ENCODE results near the gene ZNF688.

The ZNF688 gene

DNA sequence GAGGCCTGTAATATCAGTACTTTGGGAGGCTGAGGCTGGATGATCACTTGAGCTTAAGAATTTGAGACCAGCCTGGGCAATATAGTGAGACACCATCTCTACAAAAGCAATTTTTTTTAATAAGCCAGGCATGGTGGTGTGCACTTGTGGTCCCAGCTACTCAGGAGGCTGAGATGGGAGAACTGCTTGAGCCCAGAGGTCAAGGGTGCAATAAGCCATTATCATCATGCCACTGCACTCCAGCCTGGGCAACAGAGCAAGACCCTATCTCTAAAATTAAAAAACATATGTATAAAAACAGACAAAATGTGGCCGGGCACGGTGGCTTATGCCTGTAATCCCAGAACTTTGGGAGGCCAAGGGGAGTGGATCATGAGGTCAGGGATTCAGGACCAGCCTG is 17.1 kb upstream of the ZNF688 start:
- in situ Hi-C loops (cut with MboI; ENCODE audit: low sequenced_read_pairs), result no loop called here

DNA sequence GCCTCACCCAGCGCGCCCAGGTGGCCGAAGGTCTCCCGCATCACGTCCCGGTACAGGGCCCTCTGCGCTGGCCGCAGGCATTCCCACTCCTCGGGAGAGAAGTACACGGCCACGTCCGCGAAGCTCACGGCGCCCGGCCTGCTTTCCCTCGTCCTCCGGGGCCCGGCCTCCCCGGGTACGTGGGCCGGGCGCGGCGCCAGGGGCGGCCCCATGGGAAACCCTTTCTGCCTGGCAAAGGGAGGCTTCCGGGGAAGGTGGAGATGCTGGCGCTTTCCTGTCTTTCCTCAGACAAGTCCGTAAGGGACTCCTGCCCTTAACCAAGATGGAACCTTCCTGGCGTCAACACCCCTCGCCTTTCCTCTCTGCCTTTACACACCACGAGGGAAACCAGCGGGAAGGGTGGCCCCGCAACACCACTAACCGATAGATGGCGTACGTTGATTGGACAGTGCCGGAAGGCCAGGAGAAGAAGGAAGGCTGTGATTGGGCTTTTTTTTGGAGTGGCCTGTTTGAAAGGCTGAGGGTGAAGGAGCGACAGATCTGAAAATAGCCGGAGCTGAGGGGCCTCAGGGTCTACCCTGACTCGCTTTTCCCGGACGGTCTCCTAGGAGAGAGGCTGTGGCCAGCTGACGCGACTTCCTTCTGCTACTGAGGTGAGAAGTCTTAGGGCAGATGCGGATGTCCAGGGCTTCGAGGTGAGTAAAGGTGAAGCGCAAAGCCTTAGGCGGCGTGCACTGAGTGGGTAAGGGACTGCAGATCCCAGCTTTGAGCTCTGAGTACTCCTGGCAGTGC is 14.1 kb upstream of the ZNF688 start, which contains the start of gene ZNF785:
Gene ZNF785 (minus strand): TSS at position 298 of the 792 bp plus-strand sequence. CDS start 86 bp downstream, at position 212.
- in situ Hi-C loops (cut with MboI; ENCODE audit: low sequenced_read_pairs), result no loop called here

DNA sequence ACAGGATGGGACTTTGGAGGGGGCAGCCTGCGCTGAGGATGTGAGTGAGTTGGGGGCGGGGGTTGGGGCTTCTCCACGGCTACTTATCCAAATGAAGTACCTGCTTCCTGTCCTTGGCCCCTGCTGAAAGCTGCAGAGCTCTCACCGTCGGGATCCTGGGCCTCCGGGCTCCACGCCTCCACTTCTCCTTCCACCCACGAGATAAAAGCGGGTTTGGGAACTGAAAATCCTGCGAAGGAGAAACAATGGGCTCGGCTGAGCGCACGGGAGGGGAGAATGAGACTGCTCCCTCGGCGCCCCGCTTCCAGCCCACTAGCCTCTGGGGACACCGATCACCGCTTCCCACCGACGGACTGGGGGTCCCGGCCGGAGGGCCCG is 13.5 kb upstream of the ZNF688 start:
- in situ Hi-C loops (cut with MboI; ENCODE audit: low sequenced_read_pairs), result no loop called here

DNA sequence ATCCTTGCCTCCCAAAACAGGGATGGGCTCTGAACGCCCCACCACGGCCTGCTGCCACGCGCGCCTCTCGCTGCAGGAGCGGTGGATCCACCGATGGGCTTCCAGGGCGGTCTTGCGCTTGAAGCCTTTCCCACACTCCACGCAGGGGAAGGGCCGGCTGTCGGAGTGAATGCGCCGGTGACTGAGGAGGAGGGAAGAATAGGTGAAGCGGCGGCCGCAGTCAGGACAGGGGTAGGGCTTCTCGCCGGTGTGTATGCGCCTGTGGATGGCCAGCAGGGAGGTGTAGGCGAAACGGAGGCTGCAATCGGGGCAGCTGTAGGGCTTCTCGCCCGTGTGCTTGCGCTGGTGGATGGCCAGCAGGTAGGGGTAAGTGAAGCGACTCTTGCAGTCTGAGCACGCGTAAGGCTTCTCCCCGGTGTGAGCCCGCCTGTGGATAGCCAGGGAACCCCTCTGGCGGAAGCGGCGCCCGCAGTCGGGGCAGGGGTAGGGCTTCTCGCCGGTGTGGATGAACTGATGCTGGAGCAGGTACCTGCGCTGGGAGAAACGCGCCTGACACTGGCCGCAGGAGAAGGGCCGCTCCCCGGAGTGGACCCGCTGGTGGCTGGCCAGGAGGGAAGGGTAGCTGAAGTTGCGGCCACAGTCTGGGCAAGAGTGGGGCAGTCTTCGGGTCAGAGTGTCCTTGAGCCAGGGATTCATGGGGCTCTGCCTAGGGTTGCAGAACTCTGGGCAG is 11.3 kb upstream of the ZNF688 start:
- in situ Hi-C loops (cut with MboI; ENCODE audit: low sequenced_read_pairs), result no loop called here

DNA sequence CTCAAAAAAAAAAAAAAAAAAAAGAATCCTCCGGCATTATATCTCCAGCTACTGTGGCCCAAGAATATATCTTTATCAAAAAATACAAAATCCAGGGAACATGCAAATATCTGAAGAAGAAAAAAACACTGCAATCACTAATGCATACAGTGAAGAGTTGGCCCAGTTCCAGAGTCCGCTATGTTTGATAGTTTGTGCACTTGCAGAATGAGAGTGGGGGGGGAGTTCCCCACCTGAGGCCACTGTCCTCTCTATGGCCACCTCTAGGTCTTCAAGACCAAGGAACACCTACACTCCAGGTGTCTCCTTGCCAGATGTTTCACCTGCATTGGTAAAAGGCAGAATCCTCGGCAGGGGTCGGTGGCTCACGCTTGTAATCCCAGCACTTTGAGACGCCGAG is 9.9 kb upstream of the ZNF688 start:
- in situ Hi-C loops (cut with MboI; ENCODE audit: low sequenced_read_pairs), result no loop called here

DNA sequence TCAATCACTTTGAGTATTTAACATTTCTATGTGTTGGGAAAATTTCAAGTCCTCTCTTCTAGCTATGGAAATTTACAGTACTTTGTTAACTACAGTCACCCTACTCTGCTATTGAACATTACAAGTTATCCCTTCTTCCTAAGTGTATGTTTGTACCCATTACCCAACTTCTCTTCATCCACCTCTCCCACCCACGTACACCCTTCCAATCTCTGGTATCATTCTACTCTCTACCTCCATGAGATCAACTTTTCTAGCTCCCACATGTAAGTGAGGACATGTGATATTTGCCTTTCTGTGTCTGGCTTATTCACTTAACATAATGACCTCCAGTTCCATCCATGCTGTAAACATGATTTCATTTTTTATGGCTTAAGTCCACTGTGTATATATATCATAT is 3.2 kb upstream of the ZNF688 start:
- in situ Hi-C loops (cut with MboI; ENCODE audit: low sequenced_read_pairs), result no loop called here

DNA sequence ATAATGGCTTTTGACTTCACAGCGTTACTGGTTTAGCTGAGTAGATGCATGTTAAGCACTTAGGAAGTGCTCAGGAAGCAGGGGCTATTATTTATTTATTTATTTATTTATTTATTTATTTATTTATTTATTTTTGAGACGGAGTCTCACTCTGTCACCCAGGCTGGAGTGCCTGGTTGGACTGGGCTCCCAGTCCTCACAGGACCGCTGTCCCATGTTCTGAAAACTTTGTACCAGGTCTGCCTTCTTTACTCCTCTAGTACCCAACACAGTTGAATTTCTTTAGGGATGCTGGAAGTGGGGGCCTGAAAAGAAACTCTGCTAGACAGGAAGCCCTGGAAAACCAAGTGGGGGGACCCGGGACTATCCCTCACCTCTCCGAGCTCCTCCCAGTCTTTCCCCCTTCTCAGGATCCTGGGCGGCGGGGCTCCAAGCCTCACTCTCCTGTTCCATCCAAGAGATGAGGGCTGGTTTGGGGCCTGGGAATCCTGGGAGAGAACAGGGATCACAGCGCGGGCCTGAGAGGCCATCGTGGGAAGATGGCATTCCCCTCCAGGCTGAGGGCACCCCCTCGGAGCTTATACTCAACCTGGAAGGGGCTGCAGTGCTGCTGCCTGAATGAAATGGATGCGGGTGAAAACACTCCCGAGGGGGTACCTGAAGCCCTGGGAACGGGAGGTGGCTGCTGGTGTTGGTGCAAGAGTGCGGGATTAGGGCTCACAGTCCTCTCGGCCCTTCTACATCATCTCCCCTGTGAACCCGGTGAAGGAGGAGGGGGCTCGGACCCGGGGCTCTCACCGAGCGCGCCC is 674 bp downstream of the ZNF688 start:
- in situ Hi-C loops (cut with MboI; ENCODE audit: low sequenced_read_pairs), result no loop called here

DNA sequence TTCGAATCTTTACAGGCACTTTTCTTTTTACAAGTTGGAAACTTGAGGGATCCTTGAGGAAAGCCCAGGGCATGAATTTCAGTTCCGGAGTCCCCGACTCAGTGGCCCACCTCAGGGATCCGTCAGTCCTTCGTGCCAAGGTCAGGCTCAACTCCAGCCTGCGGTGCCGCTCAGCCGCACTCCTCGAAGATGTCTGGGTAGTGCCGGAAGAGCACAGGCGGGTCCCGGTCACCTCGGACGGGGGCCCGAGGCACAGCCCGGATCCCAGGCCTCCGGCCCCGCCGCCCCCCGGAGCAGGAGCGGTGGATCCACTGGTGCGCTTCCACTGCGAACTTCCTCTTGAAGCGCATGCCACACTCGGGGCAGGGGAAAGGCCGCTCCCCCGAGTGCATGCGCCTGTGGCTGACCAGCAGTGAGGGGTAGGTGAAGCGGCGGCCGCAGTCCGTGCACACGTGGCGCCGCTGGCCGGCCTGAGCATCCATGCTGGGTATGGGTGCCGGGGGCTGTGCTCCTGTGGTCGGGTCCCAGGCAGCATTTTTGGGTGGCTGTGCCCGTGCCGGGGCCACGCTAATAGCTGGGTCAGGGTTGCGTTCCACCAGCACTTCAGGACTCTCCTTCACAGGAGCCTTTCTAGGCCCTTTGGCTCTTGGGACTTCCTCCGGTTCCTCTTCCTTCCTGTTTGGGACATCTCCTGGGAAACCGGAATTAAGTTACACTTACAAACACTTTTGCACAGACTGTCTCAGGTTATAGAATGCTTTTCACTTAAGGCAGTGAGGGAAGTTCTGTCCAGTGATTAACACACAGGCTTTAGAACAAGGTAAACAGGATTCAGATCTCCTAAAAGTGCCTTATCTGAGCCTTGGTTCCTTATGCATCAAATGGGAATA is 1.5 kb downstream of the ZNF688 start:
- in situ Hi-C loops (cut with MboI; ENCODE audit: low sequenced_read_pairs), result no loop called here

DNA sequence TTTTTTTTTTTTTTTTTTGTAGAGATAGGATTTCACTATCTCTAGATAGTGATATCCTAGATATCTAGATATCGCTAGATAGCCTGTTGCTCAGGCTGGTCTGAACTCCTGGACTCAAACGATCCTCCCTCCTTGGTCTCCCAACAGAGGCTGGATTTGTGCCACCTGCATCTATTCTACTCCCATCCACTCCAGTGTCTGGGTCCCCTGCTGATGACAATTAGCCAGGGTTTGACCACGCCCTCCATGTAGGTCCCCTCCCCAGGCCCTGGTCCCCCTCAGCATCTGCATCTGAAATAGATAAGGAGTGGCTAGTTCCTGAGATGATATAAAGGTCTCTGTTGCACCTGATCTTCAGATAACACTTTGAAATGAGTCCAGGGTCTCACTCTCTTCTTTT is 2.2 kb downstream of the ZNF688 start:
- in situ Hi-C loops (cut with MboI; ENCODE audit: low sequenced_read_pairs), result no loop called here

DNA sequence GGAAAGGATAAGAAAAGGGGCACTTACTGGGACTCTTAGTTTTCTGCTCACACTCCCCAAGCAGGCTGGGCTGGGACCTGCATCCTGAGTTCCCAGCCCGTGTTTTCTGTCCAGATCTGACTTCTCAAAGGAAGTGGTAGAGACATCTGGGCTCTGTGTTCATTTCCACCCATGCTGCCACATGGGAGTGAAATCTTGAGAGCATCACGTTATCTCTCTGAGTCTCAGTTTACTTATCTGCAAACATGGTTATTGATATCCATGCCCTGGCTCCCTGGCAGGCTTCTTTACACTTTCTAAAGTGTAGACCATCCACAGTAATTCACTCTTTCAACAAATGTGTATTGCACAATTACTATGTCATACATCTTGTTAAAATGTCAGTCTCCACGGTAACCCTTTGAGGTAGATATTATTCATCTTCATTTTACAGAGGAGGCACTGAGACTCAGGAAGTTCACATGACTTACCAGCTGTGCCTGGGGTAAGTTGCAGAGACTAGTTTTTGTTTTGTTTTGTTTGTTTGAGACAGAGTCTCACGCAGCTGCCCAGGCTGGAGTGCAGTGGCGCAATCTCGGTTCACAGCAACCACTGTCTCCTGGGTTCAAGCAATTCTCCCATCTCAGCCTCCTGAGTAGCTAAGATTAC is 3.4 kb downstream of the ZNF688 start:
- in situ Hi-C loops (cut with MboI; ENCODE audit: low sequenced_read_pairs), result no loop called here

DNA sequence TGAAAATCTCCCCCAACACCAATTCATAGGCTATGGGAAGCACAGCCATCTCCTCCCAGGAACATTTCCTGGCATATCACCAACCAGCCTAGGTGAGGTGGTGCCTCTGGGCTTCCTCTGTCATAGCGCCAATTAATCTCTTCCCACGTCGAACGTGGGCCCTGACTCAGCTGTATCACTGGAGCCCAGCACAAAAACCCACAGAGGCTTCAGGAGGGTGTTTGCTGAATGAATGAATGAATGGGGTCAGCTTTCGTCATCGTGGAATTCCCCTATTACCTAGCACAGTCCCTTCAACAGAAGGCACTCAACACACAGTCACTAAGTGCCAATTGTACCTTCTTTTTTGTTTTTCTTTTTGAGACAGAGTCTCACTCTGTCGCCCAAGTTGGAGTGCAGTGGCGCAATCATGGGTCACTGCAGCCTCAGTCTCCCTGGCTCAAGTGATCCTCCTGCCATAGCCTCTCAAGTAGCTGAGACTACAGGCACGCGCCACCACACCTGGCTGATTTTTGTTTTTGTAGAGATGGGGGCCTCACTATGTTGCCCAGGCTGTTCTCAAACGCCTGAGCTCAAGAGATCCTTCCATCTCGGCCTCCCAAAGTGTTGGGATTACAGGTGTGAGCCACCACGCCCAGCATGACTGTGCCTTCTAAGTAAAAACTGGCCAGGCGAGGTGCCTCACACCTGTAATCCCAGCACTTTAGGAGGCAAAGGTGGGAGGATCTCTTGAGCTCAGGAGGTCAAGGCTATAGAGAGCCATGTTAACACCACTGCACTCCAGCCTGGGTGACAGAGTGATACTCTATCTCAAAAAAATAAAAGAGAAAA is 4.1 kb downstream of the ZNF688 start:
- in situ Hi-C loops (cut with MboI; ENCODE audit: low sequenced_read_pairs), result no loop called here

DNA sequence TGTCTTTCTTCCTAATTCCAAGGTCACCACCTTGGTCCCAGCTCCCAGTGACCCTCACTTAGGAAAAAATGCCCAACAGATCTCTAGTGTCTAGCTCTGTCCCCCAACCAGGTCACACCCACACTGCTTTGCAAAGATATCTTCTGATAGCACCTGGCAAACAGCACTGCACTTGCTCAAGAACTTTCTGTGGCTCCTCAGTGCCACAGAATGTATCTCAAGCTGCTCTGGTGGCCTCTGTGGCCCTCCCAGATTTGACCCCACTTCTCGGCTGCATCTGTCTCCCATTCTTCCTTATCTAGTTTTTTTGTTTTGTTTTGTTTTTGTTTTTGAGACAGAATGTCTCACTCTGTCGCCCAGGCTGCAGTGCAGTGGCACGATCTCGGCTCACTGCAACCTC is 5.0 kb downstream of the ZNF688 start:
- in situ Hi-C loops (cut with MboI; ENCODE audit: low sequenced_read_pairs), result no loop called here

DNA sequence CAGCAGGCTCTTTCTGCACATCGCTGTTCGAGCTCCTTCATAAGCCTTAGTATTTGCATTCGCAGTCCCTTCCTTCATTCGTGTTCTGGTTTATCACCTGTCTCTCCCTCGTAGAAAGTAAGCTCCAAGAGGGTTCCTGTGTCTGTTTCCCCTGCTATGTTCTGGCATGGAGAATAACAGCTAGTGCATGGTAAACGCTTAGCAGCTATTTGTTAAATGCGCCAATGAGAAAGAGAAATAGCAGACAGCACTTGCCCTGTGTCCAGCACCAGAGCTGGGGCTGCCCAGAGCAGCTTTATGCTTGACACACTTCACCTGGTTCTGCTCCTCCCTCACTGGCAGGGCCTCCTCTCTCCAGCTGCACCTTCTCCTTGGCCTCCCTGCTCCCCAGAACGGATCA is 5.5 kb downstream of the ZNF688 start:
- in situ Hi-C loops (cut with MboI; ENCODE audit: low sequenced_read_pairs), result no loop called here

DNA sequence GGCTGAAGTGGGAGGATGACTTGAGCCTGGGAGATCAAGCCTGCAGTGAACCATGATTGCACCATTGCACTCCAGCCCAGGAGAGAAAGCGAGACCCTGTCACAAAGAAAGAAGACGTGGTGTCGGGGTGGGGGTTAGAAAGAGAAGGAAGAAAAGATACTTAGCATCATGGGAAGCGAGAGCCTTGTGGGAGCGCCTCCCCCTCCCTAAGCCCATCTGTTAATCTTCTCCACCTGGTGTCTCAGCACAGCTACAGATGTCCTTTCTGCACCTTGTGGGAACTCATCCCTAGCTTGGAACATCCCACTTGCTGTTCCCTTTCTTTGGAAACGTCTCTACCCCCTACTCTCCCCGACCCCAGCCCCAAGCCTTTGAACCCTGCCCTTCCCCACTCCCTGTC is 6.0 kb downstream of the ZNF688 start:
- in situ Hi-C loops (cut with MboI; ENCODE audit: low sequenced_read_pairs), result no loop called here

DNA sequence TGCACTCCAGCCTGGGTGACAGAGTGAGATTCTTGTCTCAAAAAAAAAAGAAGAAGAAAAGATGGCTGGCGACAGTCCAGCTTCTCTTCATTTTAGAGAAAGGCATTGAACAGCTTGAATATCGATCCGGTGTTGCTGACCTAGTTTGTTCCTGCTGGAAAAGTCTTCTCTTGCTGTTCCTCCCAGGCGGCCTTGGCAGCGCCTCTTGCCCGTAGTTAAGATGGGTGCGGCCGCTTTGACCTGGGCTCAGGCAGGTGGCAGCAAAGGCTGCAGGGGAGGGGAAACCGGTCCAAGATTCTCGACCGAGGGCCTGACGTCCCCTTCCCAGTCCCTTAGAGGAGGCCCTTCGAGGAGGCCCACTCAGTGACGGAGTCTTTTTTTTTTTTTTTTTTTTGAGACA is 9.5 kb downstream of the ZNF688 start:
- in situ Hi-C loops (cut with MboI; ENCODE audit: low sequenced_read_pairs), result no loop called here

DNA sequence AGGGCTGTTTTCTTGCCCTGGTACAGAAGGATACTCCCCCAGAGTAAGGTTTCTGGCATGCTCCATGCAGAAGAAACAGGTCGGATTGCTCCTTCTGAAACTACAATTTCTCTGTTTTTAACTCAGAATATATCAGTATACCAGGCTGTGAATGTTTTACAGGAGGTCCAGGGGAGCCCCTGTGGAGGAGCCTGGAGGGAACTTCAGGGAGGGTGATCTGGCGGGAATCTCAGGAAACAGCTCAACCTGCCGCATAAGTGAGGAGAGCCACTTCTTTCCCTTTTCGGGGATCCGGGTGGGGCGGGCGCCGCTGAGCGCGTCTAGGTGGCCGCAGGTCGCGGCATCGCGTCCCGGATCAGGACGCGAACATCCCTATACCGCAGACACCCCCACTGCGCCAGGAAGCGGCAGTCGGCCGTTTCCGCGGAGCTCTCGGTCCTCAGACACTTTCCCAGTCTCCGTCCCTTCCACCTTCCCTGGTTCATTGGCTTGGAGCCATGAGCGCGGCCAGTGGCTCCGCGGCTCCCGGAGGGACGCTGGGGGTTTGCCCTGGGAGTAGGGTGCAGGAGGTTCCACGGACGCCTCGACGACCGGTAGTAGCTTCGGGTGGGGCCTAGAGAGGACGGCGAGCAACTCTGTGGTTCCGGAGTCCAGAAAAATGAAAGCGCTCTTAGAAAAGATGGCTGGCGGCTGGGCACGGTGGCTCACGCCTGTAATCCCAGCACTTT is 10.3 kb downstream of the ZNF688 start:
- in situ Hi-C loops (cut with MboI; ENCODE audit: low sequenced_read_pairs), result no loop called here

DNA sequence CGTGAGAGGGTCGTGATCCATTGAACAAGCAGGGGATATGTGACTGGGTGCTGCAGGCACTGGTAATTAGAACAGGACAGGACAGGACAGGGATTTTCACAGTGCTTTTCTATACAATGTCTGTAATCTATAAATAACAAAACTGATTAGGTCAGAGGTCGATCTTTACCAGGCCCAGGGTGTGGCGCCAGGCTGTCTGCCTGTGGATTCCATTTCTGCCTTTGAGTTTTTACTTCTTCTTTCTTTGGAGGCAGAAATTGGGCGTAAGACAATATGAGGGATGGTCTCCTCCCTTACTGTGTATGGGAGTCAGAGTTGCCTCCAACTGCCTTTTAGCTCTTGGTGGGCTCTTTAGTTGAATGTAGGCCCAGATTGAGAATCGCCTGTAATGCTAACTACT is 11.8 kb downstream of the ZNF688 start:
- in situ Hi-C loops (cut with MboI; ENCODE audit: low sequenced_read_pairs), result no loop called here

DNA sequence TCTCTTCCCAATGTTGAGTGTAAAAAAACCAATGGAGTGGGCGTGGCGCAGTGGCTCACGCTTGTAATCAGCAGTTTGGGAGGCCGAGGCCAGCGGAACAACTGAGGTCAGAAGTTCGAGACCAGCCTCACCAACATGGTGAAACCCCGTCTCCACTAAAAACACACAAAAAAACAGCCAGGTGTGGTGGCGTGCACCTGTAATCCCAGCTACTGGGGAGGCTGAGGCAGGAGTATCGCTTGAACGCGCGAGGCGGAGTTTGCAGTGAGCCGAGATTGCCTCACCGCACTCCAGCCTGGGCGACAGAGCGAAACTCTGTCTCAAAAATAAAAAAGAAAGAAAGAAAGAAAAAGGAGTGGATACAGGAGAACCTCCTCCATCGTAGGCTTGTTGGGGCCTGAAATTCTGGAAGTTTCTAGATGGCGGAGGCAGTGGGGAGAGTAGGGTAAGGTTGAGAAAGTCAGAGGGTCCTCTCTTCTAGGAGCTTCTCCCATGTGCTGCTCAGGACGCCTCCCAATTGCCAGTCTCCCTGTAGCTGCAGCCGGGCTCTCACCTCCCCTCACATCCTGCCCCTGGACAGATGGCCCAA is 12.6 kb downstream of the ZNF688 start:
- in situ Hi-C loops (cut with MboI; ENCODE audit: low sequenced_read_pairs), result no loop called here
